GM12874 (cell line): ENCODE measurements around the gene NAV3.

Experiments
- TF ChIP-seq, protein P1 (sequence below): IDR thresholded peaks from 2 replicates; pipeline ENCODE4 v1.5.1; 2011; ENCODE audit warnings: low read depth, mild to moderate bottlenecking, control low read depth, low read length, moderate library complexity; ENCODE audit not compliant: insufficient read depth

Gene NAV3

DNA sequence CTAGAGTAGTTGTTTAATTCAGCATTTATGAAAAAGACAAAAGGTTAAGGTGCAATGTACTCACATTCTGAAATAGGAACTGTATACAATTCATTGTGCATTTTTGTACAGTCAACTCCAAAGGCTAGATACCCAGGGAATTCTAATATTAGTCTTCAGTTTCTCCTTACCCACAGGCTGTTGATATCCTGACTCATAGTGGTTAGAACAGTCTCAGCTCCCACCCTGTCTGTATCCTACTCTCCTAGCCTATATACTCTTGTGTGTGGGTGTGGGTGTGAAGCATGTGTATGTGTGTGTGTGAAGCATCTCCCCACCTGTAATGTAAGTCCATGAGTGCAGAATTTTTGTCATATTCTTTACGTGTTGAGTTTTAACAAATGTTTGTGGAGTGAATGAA is 229.5 kb downstream of the NAV3 start:
- TF ChIP-seq, protein P1, sequence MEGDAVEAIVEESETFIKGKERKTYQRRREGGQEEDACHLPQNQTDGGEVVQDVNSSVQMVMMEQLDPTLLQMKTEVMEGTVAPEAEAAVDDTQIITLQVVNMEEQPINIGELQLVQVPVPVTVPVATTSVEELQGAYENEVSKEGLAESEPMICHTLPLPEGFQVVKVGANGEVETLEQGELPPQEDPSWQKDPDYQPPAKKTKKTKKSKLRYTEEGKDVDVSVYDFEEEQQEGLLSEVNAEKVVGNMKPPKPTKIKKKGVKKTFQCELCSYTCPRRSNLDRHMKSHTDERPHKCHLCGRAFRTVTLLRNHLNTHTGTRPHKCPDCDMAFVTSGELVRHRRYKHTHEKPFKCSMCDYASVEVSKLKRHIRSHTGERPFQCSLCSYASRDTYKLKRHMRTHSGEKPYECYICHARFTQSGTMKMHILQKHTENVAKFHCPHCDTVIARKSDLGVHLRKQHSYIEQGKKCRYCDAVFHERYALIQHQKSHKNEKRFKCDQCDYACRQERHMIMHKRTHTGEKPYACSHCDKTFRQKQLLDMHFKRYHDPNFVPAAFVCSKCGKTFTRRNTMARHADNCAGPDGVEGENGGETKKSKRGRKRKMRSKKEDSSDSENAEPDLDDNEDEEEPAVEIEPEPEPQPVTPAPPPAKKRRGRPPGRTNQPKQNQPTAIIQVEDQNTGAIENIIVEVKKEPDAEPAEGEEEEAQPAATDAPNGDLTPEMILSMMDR: no peak

DNA sequence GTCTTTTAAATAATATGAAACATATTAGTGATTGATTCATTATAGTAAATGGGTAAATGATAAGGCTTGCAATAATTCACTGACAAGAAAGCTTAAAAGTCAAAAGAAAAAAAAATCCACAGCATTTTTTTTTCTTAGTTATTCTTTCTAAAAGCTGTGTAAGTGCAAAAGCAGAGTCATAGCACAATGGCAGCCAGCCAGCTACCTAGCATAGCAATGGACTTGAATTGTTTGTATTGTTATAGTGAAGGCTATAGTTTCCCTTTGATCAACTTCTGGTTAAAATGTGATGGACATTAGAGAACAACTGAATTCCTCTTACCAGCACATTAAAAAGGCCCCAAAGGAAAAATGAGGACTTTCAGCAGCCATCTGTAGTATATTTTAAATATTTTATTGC is 232.1 kb downstream of the NAV3 start:
- TF ChIP-seq, protein P1: no peak

DNA sequence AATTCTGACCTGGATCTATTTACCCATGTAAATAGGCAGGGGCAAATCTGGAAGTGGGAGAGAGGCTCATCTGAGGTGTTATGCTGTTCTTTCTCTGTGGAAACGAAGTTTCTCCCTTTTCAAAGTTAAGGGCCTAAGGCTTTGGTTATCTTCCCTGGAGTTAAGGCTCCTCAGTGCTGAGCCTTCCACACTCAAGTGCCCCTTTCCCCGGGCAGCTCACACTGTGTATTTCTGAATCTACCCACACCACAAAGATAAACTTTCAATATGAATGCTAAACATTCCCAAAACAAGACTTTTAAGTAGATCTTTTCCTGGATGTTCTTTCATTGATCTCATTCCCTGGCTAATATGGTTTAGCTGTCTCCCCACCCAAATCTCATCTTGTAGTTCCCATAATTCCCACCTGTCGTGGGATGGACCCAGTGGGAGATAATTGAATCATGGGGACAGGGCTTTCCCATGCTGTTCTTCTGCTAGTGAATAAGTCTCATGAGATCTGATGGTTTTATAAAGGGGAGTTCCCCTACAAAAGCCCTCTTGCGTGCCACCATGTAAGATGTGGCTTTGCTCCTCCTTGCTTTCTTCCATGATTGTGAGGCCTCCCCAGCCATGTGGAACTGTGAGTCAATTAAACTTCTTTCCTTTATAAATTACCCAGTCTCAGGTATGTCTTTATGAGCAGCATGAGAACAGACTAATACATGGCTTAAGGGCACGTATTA is 251.1 kb downstream of the NAV3 start:
- TF ChIP-seq, protein P1: no peak

DNA sequence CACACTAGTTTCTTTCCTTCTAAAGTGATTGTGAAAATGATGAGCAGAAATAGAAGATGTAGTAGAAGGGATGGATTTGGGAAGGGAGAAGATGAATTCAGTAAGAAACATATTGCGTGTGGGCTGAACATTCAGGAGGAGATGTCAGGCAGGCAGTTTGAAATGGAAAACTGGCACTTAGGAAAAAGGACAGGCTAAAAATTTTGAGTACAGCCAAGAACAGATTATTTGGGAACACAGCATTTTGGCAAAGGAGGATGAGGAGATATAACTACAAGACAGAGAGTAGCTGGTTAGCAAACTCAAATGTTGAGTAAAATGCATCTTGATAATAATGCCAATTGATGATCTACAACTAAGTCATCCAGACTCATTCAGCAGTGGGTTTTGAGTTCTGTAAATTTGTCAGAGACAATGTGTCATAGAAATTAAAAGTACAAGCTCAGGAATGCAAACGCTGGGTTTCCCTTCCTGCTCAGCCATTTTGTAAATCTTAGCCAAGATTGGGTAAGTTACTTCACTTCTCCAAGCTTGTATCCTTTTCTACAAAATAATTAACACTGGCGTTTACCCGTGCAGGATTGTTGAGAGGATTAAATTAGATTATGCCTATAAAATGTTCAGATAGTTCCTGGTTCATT is 255.0 kb downstream of the NAV3 start:
- TF ChIP-seq, protein P1: no peak

DNA sequence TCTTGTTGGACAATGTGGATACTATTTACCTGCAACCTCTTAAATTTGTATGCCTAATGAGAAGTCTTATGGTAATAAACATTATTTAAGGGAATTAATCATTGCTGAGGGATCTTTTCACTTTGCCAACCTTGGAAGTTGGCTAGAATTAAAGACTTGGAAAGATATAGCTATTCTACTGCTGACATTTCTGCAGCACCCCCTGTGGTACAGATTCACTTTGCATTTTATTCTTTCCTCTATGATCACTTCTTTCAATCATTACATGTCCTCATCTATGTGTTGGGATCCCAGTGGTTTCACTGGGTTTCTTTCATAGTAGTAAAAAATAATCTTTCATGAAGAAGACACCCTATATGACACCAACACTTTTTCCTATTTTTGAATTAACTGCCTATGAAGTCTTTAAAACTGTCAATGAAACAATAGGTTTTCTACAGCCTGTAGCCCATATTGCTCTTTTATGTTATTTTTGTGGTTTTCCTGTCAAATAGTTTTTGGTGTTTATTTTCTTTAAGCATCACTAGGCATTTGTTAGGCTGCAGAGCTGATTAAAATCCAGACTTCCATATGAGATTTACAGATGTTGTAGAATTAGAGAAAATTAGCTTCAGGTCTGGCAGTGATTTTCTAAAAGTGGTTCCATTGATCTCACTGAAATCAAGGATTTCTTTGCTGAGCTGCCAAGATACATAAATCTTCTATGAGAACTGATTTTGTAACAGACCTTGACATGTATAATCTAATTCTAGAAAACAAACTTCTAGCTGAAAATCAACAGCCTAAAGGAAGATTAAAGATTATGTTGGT is 256.1 kb downstream of the NAV3 start:
- TF ChIP-seq, protein P1: no peak

DNA sequence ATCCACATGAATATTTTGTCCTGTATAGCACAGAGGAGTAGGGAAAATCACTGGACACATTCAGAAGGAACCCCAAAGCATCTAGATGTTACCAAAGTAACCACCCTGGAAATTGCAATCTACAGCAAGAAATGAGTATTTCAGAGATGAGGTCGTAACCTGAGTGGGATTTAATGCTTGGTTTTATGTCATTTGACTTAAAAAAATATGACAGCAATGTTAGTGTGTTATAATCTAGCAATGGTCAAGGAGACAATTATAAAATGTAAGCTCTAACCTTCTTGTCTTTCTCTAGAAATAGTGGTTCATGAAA is 256.6 kb downstream of the NAV3 start:
- TF ChIP-seq, protein P1: no peak

DNA sequence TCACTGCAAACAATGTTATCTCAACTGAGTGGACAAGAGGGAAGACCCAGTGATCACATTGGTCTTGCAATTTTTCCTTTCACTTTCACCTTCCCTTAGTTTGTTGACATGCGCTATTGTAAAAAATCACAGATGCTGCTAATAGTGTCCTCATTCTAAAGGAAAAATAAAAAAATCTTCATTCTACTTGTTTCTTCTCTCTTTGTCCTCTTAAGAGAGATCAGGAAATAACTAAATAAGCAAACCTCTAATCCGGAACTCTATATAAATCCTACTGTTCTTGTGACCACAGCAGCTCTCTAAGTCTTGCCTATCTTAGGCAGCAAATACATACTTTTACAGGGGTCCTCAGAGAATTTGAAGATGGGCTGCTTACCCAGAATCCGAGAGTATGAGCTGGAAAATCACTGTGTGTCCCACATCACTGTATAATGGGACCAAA is 257.7 kb downstream of the NAV3 start:
- TF ChIP-seq, protein P1: no peak
